Neuron (in vitro differentiated cells): ENCODE data around the gene EARS2.

Experiments
- H2AFZ ChIP-seq: one replicate; pipeline ENCODE4 v1.6.1; 2013; ENCODE audit warnings: low read depth, mild to moderate bottlenecking, inconsistent platforms, low read length, moderate library complexity
- H3K27me3 ChIP-seq: one replicate; pipeline ENCODE4 v1.6.1; 2013; ENCODE audit warnings: low read length; ENCODE audit not compliant: insufficient read depth
- H3K36me3 ChIP-seq: one replicate; pipeline ENCODE4 v1.6.1; 2013; ENCODE audit warnings: low read length; ENCODE audit not compliant: insufficient read depth
- H3K4me1 ChIP-seq: one replicate; pipeline ENCODE4 v1.6.1; 2013; ENCODE audit warnings: low read length; ENCODE audit not compliant: insufficient read depth
- H3K4me3 ChIP-seq: 2 replicates; pipeline ENCODE4 v1.5.1; 2013; ENCODE audit warnings: mild to moderate bottlenecking, low read length, moderate library complexity
- H3K9me3 ChIP-seq: one replicate; pipeline ENCODE4 v1.6.1; 2013; ENCODE audit warnings: low read length

The EARS2 gene

DNA sequence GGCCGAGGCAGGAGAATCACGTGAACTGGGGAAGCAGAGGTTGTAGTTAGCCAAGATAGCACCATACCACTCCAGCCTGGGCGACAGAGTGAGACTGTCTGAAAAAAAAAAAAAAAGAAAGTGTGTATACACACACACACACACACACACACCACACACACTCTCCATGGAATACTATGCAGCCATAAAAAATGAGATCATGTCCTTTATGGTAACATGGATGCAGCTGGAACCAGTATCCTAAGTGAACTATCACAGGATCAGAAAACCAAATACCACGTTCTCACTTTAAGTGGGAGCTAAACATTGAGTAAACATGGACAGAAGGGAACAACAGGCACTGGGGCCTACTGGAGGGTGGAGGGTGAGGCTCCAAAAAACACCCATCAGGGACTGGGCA is 22.2 kb upstream of the EARS2 start:
- no peaks in the 10 kb centered on the region for H3K4me1 ChIP-seq
- no peaks in the 10 kb centered on the region for H3K27me3 ChIP-seq
- H3K9me3 ChIP-seq: no peaks in the 10 kb centered on the region
- no peak overlapping the region for H3K4me3 ChIP-seq
- peaks cover 43% of the 10 kb centered on the region for H3K36me3 ChIP-seq
- no peak overlapping the region for H2AFZ ChIP-seq

DNA sequence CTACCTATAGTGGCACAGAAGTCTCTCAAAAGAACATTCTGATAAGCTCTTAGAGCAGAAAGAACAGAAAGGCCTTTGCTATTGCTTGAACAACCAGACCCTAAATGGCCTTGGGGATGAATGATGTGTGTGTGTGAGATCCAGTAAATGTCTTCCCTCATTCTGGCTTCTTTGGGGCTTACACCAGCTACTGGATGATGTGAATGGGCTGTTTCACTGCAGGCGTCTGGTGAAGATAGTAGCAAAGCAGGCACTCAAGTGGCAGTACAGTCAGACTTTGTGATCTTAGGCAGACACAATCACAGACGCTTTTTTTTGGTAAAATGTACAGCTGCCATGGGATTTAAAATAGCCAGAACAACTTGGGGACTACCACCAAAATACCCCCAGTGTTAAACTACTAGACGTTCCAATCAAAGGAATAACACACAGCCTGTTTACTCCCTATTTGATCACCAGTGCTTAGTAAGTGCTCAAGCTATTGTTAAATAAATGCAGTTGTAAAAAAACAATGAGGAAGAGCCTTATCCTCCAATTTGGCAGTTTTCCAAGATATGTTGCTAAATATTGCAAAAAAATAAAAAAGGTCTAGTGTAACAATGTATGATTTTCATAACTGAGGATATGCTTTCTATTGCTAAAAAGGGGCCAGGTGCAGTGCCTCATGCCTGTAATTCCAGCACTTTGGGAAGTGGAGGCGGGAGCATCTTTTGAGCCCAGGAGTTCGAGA is 21.1 kb upstream of the EARS2 start:
- Histone ChIP-seq H3K4me3 (no peak overlapping the region), H3K4me1 (no peaks in the 10 kb centered on the region), H3K27me3 (no peaks in the 10 kb centered on the region), H3K9me3 (no peaks in the 10 kb centered on the region), H2AFZ (no peak overlapping the region), H3K36me3 (peaks cover 48% of the 10 kb centered on the region)

DNA sequence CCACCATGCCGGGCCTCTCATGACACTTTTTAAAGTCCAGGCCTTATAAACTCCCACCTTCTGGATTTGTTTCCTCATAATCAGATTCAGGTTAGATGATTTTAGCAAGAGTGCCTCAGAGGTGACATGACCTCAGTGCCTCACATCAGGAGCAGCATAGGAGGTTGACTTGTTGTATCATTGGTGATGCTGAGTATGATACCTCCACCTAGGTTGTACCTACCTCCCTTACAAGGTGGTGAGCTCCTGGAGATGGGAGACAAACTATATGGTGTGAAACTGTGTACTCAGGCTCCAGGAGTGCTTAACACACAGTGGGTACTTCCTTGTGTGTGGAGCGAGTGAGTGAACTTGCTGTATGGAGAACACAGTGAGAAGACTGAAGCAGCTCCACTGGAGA is 20.3 kb upstream of the EARS2 start:
- H2AFZ ChIP-seq: no peak overlapping the region
- H3K4me3 ChIP-seq: no peak overlapping the region
- H3K36me3 ChIP-seq: peaks cover 54% of the 10 kb centered on the region
- no peaks in the 10 kb centered on the region for H3K9me3 ChIP-seq
- H3K27me3 ChIP-seq: no peaks in the 10 kb centered on the region
- no peaks in the 10 kb centered on the region for H3K4me1 ChIP-seq

DNA sequence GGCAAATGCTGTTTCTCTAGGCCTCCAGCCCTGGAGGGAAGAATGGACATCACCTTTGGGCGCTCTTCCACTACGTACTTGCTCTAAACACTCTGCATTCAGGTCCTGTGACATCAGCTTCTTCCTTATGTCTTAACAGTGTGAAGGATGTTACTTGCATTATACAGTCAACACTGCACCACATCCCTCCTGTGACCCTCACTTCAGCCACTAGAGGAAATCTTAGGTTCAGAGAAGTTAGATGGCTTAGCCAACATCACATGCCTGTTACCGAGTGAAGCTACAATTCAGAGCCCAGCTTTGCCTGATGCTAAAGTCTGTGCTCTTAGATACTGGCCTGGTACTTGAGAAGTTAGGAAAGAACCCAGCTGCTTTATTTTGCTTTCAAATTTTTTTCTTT is 18.7 kb upstream of the EARS2 start:
- H3K4me3 ChIP-seq: no peak overlapping the region
- no peak overlapping the region for H2AFZ ChIP-seq
- no peaks in the 10 kb centered on the region for H3K4me1 ChIP-seq
- no peaks in the 10 kb centered on the region for H3K27me3 ChIP-seq
- peaks cover 56% of the 10 kb centered on the region for H3K36me3 ChIP-seq
- H3K9me3 ChIP-seq: no peaks in the 10 kb centered on the region

DNA sequence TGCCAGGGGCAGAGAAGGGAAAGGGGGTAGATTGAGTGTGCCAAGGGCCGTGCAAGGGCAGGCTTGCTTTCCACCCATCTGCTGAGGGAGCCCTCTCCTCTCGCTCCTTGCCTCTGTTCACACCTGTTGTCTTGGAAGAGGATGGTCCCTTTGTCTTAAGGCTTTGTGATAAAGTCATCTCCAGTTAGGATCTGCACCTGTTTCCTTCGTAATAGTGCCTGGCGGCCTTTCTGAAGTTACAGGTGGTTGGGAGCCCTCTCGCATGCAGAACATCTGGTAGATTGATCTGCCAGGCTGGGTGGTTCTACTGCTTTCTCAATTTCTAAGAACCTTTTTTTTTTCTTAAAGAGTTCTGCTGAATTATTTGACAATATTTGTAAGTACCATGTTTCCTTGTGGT is 16.7 kb upstream of the EARS2 start:
- H3K4me3 ChIP-seq: no peak overlapping the region
- H3K9me3 ChIP-seq: no peaks in the 10 kb centered on the region
- no peaks in the 10 kb centered on the region for H3K27me3 ChIP-seq
- H3K36me3 ChIP-seq: peaks cover 53% of the 10 kb centered on the region
- H2AFZ ChIP-seq: no peak overlapping the region
- H3K4me1 ChIP-seq: no peaks in the 10 kb centered on the region

DNA sequence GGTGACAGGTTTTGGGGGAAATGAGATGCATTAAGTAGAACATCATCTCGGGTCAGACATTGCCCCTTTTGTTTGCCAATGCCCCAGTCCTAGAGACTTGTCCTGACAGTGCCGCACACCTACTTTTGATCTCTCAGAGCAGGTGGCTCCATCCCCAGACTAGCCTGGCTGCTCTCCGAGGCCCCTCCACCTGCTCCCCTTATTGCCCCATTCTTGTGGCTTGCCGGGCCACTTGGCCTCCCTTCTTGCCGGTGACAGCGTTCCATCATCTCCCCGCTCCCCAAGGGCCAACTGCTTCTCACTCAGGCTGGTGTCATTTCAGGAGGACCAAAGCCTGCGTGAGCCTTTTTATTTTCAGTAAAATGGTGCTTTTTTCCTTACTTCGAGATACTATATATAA is 15.2 kb upstream of the EARS2 start:
- H3K4me1 ChIP-seq: no peaks in the 10 kb centered on the region
- no peaks in the 10 kb centered on the region for H3K9me3 ChIP-seq
- H3K36me3 ChIP-seq: peaks cover 58% of the 10 kb centered on the region
- no peak overlapping the region for H2AFZ ChIP-seq
- H3K4me3 ChIP-seq: no peak overlapping the region
- no peaks in the 10 kb centered on the region for H3K27me3 ChIP-seq

DNA sequence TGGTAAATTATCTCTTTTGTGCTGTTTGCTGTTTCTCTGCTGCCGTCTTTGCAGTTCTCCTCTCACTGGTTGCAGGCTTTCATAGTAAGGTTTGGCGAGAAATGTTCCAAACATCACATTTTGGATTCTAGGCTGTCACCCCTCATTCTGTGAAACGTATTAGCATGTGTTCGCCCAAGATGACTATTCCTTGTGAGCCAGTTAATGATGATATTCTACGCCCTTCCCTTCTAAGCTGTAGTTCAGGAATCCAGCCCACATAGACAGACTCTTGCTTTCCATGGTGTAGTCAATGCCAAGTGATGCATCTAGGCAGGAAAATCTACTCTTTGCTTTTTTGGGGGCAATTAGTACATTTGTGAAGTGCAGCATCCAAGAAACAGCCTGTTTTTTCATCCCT is 14.7 kb upstream of the EARS2 start:
- no peaks in the 10 kb centered on the region for H3K27me3 ChIP-seq
- H3K9me3 ChIP-seq: no peaks in the 10 kb centered on the region
- peaks cover 62% of the 10 kb centered on the region for H3K36me3 ChIP-seq
- no peak overlapping the region for H3K4me3 ChIP-seq
- no peaks in the 10 kb centered on the region for H3K4me1 ChIP-seq
- no peak overlapping the region for H2AFZ ChIP-seq

DNA sequence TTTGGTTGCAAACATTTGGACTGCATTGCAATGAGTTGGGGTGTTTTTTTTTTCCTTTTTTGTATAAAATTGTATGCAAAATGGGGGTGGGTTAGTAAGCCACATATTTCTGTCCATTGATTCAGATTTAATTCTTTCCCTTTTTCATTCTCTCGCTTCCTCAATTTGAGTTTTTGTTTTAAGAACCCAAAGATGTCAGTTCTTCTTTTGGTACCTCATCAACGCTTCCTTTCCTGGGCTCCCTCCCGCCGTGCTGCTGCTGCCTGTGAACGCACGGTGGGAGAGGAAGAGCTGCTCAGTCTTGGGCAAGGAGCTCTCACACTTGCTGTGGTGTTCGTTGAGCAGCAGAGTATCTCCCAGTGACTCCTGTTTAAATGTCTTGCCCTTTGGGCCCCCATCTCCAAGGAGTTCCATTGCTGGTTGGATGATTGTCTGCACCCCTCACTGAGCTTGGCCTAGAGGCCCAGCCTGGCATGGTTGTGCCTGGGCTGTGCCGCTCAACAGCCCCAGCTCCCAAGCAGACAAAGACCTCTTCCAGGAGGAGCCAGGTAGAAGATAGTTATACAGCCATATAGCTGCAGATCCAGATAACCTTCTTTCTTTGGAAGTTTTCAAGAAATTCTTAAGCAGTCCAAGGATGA is 14.0 kb upstream of the EARS2 start:
- no peaks in the 10 kb centered on the region for H3K4me1 ChIP-seq
- H3K36me3 ChIP-seq: peaks cover 69% of the 10 kb centered on the region

DNA sequence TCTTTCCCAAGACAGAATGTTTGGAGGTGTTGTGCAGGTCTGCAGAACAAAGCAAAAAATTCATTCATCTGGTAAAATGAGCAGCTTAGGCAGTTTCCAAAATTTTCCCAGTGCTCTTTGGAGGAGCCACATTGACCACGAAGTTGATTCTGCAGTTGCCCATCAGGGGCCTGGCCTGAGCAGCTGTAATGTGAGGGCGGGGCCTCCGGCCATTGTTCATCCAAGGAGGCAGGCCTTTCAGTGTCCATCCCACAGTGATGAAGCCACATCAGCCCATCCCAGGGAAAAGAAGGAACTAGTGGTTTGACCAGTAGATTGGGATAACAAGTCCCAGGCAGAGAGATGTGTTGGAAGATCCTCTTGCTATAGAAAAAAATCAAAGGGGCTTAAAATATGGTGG is 10.5 kb upstream of the EARS2 start:
- Histone ChIP-seq H3K27me3 (no peaks in the 10 kb centered on the region), H3K36me3 (peaks cover 85% of the 10 kb centered on the region), H3K4me3 (no peak overlapping the region), H3K4me1 (no peaks in the 10 kb centered on the region), H3K9me3 (no peaks in the 10 kb centered on the region), H2AFZ (no peak overlapping the region)

More for the DNA sequence above, 14.0 kb upstream of the EARS2 start:
- H3K4me3 ChIP-seq: no peak overlapping the region
- H3K27me3 ChIP-seq: no peaks in the 10 kb centered on the region
- no peak overlapping the region for H2AFZ ChIP-seq
- no peaks in the 10 kb centered on the region for H3K9me3 ChIP-seq

DNA sequence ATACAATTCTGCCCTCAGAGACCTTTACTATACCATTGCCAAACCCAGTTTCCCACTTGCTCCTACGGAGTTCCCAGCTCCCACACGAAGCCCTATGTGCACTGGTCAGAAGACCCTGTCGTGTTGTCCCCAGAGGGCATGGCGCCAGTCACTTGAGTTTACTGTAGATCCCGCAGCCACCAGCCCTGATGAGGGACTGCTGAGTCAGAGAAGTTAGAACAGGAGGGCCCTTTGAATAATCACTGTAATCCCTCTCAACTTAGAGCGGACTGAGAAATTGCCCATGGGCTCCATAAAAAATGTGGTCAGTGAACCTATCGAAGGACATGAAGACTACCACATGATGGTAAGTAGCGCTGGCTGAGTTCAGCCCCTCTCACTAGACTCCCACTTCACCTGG is 9.6 kb upstream of the EARS2 start:
- Histone ChIP-seq H3K4me3 (no peak overlapping the region), H3K9me3 (no peaks in the 10 kb centered on the region), H3K27me3 (no peaks in the 10 kb centered on the region), H3K4me1 (no peaks in the 10 kb centered on the region), H3K36me3 (peaks cover 84% of the 10 kb centered on the region), H2AFZ (no peak overlapping the region)

DNA sequence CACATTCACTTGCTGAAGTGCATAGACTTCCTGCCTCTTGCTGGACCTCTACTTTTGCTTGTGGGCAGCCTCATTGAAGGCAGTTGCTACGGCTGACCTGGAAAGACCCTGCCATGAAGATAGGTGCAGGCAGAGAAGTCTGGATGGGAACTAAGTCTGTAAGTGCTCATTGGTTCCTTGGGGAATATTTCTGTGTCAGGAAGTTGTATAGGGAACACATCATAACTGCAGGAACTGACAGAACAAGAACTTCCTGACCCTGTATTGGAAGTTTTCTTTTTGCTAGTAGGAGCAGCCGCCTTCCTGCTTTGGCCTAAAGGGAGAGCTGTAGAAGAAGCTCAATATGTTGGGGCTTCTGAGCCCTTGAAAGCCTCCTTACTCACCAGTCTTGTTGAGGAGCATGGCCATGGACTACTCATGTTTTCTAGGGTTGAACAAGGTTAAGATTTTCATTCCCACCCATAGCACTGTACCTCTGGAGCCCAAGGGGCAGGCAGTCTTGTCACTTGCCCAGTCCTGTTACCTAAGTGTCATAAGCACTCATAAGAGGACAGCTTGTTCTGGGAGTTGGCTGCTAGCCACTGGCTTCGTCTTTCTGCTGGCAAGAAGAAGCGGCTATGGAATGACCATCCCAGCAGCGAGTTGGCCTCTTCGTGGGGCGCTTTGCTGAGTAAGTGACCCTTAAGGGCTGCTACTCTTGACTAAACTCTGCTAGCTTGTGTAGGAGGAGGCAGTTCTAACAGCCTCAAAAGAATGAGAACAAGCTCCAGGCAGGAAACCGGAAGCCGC is 7.6 kb upstream of the EARS2 start:
- H2AFZ ChIP-seq: no peak overlapping the region
- H3K36me3 ChIP-seq: peaks cover 90% of the 10 kb centered on the region
- no peaks in the 10 kb centered on the region for H3K4me1 ChIP-seq
- H3K27me3 ChIP-seq: no peaks in the 10 kb centered on the region
- no peak overlapping the region for H3K4me3 ChIP-seq
- H3K9me3 ChIP-seq: no peaks in the 10 kb centered on the region

DNA sequence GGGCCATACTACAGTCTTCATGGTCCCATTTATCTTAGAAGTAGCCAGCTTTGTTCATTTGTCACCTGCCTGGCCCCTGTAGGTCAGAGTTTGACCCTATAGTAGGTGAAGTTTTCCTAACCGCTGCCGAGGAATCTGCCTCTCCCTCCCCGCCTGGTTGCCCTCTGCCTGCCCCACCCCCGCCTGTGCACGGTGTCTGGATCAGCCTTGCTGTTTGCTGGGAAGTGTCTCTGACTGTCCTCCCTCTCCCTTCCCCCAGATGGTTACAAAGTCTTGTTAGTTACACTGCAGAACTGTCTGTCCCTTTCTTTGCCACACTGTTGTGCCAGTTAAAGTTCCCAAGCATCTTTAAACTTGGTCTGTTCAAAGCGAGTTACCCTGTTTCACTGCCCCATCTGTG is 6.0 kb upstream of the EARS2 start:
- peaks cover 5% of the 10 kb centered on the region for H3K4me1 ChIP-seq
- H3K36me3 ChIP-seq: peaks cover 89% of the 10 kb centered on the region
- no peaks in the 10 kb centered on the region for H3K27me3 ChIP-seq
- no peaks in the 10 kb centered on the region for H3K9me3 ChIP-seq
- H3K4me3 ChIP-seq: no peak overlapping the region
- no peak overlapping the region for H2AFZ ChIP-seq

DNA sequence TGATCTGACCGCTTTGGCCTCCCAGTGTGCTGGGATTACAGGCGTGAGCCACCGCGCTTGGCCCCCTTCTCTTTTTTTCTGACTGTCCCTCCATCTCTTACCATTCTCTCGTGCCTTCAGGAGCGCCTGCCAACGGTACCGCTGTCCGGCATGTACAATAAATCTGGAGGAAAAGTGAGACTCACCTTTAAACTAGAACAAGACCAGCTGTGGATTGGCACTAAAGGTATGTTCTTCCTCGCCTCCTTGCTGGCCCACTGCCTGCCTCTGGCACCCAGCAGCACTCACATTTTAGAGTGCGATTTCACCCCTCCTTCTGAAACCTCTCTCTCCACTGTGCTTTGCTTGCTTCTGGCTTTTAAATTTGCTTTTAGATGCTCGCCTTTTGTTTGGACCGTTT is 5.4 kb upstream of the EARS2 start:
- Histone ChIP-seq H3K4me1 (peaks cover 5% of the 10 kb centered on the region), H3K27me3 (no peaks in the 10 kb centered on the region), H3K36me3 (peaks cover 82% of the 10 kb centered on the region), H3K9me3 (no peaks in the 10 kb centered on the region), H2AFZ (no peak overlapping the region), H3K4me3 (no peak overlapping the region)
